H1 (cell line): Measurements from ENCODE around the gene MAP2K5. TPM values are rescaled to one million over a fixed set of nuclear protein-coding genes. Genes with fewer than 3 reads are reported as not detected.

Experiments used
- CTCF ChIA-PET: fragments of 300-600 bp; sonication (Branson Sonifier 250); formaldehyde crosslinking; loops from one replicate; lab custom pipeline; 2021; ENCODE audit not compliant: partially characterized antibody; lab: Charles Lee
- POLR2A ChIA-PET: fragments of 300-600 bp; sonication (Branson Sonifier 250); formaldehyde crosslinking; loops from one replicate; lab custom pipeline; 2021; ENCODE audit warnings: inconsistent platforms; ENCODE audit not compliant: partially characterized antibody; lab: Charles Lee
- DNase-seq, 2 experiments: peaks; one replicate each; pipeline versions ENCODE4 v3.0.0 to v3.0.0-alpha.2; 2010 to 2022; ENCODE audit warnings: low spot score in 2 of 2, low read depth in 1 of 2, mixed read lengths in 1 of 2
- FAIRE-seq: peaks from 2 replicates; lab custom pipeline; 2011; peaks lifted over from hg19 to GRCh38; lab: Jason Lieb, UNC
- H2AFZ ChIP-seq: 2 replicates; pipeline ENCODE4 v1.8.1; 2012; ENCODE audit warnings: low read length, inconsistent platforms
- H2AK5ac ChIP-seq: 2 replicates; pipeline ENCODE4 v1.6.1; 2013; ENCODE audit warnings: low read depth, low read length
- H2BK120ac ChIP-seq: replicated peaks from 2 replicates; pipeline ENCODE3; 2013; ENCODE audit warnings: low read depth, low read length, inconsistent platforms
- H2BK12ac ChIP-seq: 2 replicates; pipeline ENCODE4 v1.6.1; 2013; ENCODE audit warnings: low read depth, low read length
- H2BK15ac ChIP-seq: 2 replicates; pipeline ENCODE4 v1.6.1; 2013; ENCODE audit warnings: low read length
- H2BK20ac ChIP-seq: 2 replicates; pipeline ENCODE4 v1.6.1; 2013; ENCODE audit warnings: low read length
- H2BK5ac ChIP-seq: 2 replicates; pipeline ENCODE4 v1.6.1; 2013; ENCODE audit warnings: low read depth, low read length
- H3K14ac ChIP-seq: 2 replicates; pipeline ENCODE4 v1.6.1; 2013; ENCODE audit warnings: inconsistent platforms; ENCODE audit not compliant: insufficient read length
- H3K18ac ChIP-seq: 2 replicates; pipeline ENCODE4 v1.6.1; 2013; ENCODE audit warnings: low read length; ENCODE audit errors: extremely low read depth
- H3K23ac ChIP-seq: 2 replicates; pipeline ENCODE4 v1.6.1; 2013; ENCODE audit warnings: inconsistent platforms; ENCODE audit not compliant: insufficient read length
- H3K23me2 ChIP-seq: 2 replicates; pipeline ENCODE4 v1.6.1; 2013; ENCODE audit warnings: low read depth, low read length
- H3K27ac ChIP-seq: 2 replicates; pipeline ENCODE4 v1.6.1; 2011; ENCODE audit warnings: low read depth, low read length, inconsistent platforms
- H3K27me3 ChIP-seq, 4 experiments: replicated peaks in 1 of 4; 1 replicate in 1 of 4; 2 replicates in 3 of 4; pipeline versions ENCODE4 v1.6.1 to v1.8.1; 2011 to 2013; ENCODE audit warnings: low read length in 3 of 4, mild to moderate bottlenecking in 3 of 4, inconsistent platforms in 2 of 4, mixed read lengths in 2 of 4, moderate library complexity in 1 of 4; ENCODE audit not compliant: control insufficient read depth in 3 of 4, insufficient read depth in 3 of 4; ENCODE audit errors: extremely low read depth in 1 of 4
- H3K36me3 ChIP-seq, 4 experiments: 2 replicates each; pipeline versions ENCODE4 v1.6.1 to v1.8.1; 2011 to 2013; ENCODE audit warnings: mild to moderate bottlenecking in 4 of 4, low read length in 3 of 4, moderate library complexity in 2 of 4, control low read depth in 1 of 4, inconsistent platforms in 1 of 4; ENCODE audit not compliant: insufficient read depth in 4 of 4, control insufficient read depth in 2 of 4
- H3K4ac ChIP-seq: replicated peaks from 2 replicates; pipeline ENCODE3; 2013; ENCODE audit warnings: low read length, low read depth, mixed read lengths, inconsistent platforms; ENCODE audit not compliant: insufficient read length
- H3K4me1 ChIP-seq, 4 experiments: replicated peaks in 1 of 4; 1 replicate in 1 of 4; 2 replicates in 3 of 4; pipeline versions ENCODE4 v1.6.1 to v1.8.1; 2011 to 2013; ENCODE audit warnings: low read length in 3 of 4, inconsistent platforms in 2 of 4, mixed read lengths in 1 of 4; ENCODE audit not compliant: insufficient read depth in 4 of 4, control insufficient read depth in 3 of 4
- H3K4me2 ChIP-seq, 2 experiments: 2 replicates each; pipeline versions ENCODE4 v1.6.1 to v1.8.1; 2011 to 2013; ENCODE audit warnings: low read depth in 2 of 2, low read length in 2 of 2, control low read depth in 1 of 2, inconsistent platforms in 1 of 2, mild to moderate bottlenecking in 1 of 2; ENCODE audit not compliant: insufficient read depth in 1 of 2
- H3K4me3 ChIP-seq, 4 experiments: fragments of 200-600, 300-600 bp in 1 of 4; sonication (generic), shearing (Covaris generic), sonication (Bioruptor Twin) in 1 of 4; 2 replicates each; pipeline versions ENCODE4 v1.5.1 to v1.8.1; 2011 to 2016; ENCODE audit warnings: low read length in 4 of 4, low read depth in 3 of 4, control low read depth in 2 of 4, inconsistent platforms in 2 of 4, mild to moderate bottlenecking in 2 of 4, mixed read lengths in 1 of 4, moderate library complexity in 1 of 4; ENCODE audit not compliant: insufficient read depth in 2 of 4; ENCODE audit errors: extremely low read depth in 1 of 4
- H3K56ac ChIP-seq: replicated peaks from 2 replicates; pipeline ENCODE3; 2013; ENCODE audit warnings: low read depth, mild to moderate bottlenecking, mixed read lengths, low read length, inconsistent platforms; ENCODE audit not compliant: insufficient read length
- H3K79me1 ChIP-seq: 2 replicates; pipeline ENCODE4 v1.6.1; 2013; ENCODE audit warnings: low read depth, low read length, control low read depth
- H3K79me2 ChIP-seq, 2 experiments: 2 replicates each; pipeline versions ENCODE4 v1.6.1 to v1.8.1; 2012 to 2013; ENCODE audit warnings: low read length in 2 of 2, mild to moderate bottlenecking in 2 of 2, inconsistent platforms in 1 of 2; ENCODE audit not compliant: insufficient read depth in 2 of 2, control insufficient read depth in 1 of 2
- H3K9ac ChIP-seq, 4 experiments: replicated peaks in 1 of 4; 1 replicate in 1 of 4; 2 replicates in 3 of 4; pipeline versions ENCODE4 v1.6.1 to v1.8.1; 2011 to 2013; ENCODE audit warnings: low read depth in 3 of 4, low read length in 3 of 4, control low read depth in 2 of 4, mild to moderate bottlenecking in 2 of 4, moderate library complexity in 2 of 4, inconsistent platforms in 1 of 4; ENCODE audit errors: extremely low read depth in 1 of 4
- H3K9me3 ChIP-seq, 2 experiments: 2 replicates each; pipeline versions ENCODE4 v1.6.1 to v1.8.1; 2012 to 2013; ENCODE audit warnings: mild to moderate bottlenecking in 2 of 2, moderate library complexity in 2 of 2, control low read depth in 1 of 2, inconsistent platforms in 1 of 2, low read depth in 1 of 2, low read length in 1 of 2, mixed read lengths in 1 of 2; ENCODE audit not compliant: insufficient read depth in 2 of 2
- H4K20me1 ChIP-seq, 2 experiments: replicated peaks in 1 of 2; 2 replicates each; pipeline versions ENCODE3 to v1.8.1; 2011 to 2013; ENCODE audit warnings: inconsistent platforms in 2 of 2, low read length in 2 of 2, mild to moderate bottlenecking in 1 of 2; ENCODE audit not compliant: insufficient read depth in 2 of 2, control insufficient read depth in 1 of 2
- H4K5ac ChIP-seq: 2 replicates; pipeline ENCODE4 v1.6.1; 2013; ENCODE audit warnings: low read length, low read depth, mixed read lengths, inconsistent platforms; ENCODE audit not compliant: insufficient read length
- H4K8ac ChIP-seq: 2 replicates; pipeline ENCODE4 v1.8.0; 2013; ENCODE audit warnings: mild to moderate bottlenecking, moderate library complexity, low read length, inconsistent platforms; ENCODE audit not compliant: insufficient read depth; ENCODE audit errors: extremely low read depth
- H4K91ac ChIP-seq: replicated peaks from 2 replicates; pipeline ENCODE3; 2013; ENCODE audit warnings: low read length, mixed read lengths, inconsistent platforms; ENCODE audit not compliant: insufficient read length
- GTF2F1 ChIP-seq: IDR thresholded peaks from 2 replicates; pipeline ENCODE4 v1.6.1; 2012; ENCODE audit warnings: low read depth, low read length, improper control_type of control experiment, borderline replicate concordance
- JUN ChIP-seq: IDR thresholded peaks from 2 replicates; pipeline ENCODE4 v1.6.1; 2011; ENCODE audit warnings: low read depth, mild to moderate bottlenecking, improper control_type of control experiment, low read length
- SIX5 ChIP-seq: IDR thresholded peaks from 2 replicates; pipeline ENCODE4 v1.6.1; 2011; ENCODE audit warnings: mild to moderate bottlenecking, low read depth, low read length
- polyA plus RNA-seq, 7 experiments: library from polyadenylated mRNA; depleted of rRNA in 3 of 7; stranded (reverse) in 5 of 7; unstranded in 2 of 7; fragments of >200 nt in 5 of 7; fragments of 200-250 nt in 2 of 7; gene quantifications; 1 replicate in 5 of 7; 2 replicates in 1 of 7; 4 replicates in 1 of 7; pipeline versions ENCODE4 v1.2.1 to v1.2.3, GENCODE V29; 2011 to 2013; ENCODE audit warnings: missing spikeins in 2 of 7, mixed read lengths in 2 of 7
- total RNA-seq: library from RNA; stranded (reverse); fragmentation: NEBNext Ultra II Directional; extraction: Animal tissue kit (Norgen Biotek cat#: 25700); gene quantifications from 2 replicates; pipeline ENCODE4 v1.2.1, GENCODE V29; 2021
- TF ChIP-seq, protein P1 (sequence below), 3 experiments: IDR thresholded peaks; 1 replicate in 2 of 3; 2 replicates in 1 of 3; pipeline versions ENCODE4 v1.5.1 to v1.6.1; 2011; ENCODE audit warnings: low read length in 3 of 3, mild to moderate bottlenecking in 3 of 3, inconsistent platforms in 2 of 3, low read depth in 1 of 3, moderate library complexity in 1 of 3; ENCODE audit not compliant: insufficient read depth in 1 of 3; ENCODE audit errors: control extremely low read depth in 1 of 3

MAP2K5 gene
- total and polyA plus RNA-seq, 2 of the 8 experiments (the other 6 are each of a cell fraction or from before 2014, with no cell fraction given), result 4.4 to 15.8 TPM

DNA sequence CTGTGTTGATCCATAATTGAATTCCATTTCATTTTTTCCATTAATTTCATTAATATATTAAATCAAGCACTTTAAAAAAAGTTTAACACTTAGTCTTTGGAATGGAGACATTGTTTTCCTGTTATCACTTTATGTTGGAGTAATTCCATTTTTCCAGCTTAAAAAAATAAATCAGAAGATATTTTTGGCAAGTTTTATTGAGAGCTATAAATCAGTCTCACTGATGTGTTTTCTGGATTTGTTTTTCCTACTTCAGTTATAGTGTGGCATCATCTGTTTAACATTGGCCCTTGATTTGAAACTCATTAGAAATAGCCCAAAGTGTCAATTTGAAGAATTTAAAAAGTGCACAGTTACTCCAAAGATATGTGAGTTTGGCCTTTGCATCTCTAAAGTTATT is 53.1 kb downstream of the MAP2K5 start:
- H2AFZ ChIP-seq, result no peak overlapping the region
- no peak overlapping the region for H3K27ac ChIP-seq
- no peak overlapping the region for H3K4me2 ChIP-seq
- no peak overlapping the region for H3K56ac ChIP-seq
- no peaks in the 10 kb centered on the region for H3K4me1 ChIP-seq
- H4K20me1 ChIP-seq, result no peaks in the 10 kb centered on the region
- no peak overlapping the region for H4K91ac ChIP-seq
- CTCF ChIA-PET, result no interaction called here
- no peaks in the 10 kb centered on the region for H3K23me2 ChIP-seq
- FAIRE-seq (no peak), DNase-seq (no peak)
- POLR2A ChIA-PET, result interaction anchor here (1.3 kb wide), 1 partner anchor 11 kb away, joined by 3 read pairs; no protein-coding TSS in a partner anchor
- H3K23ac ChIP-seq, result no peak overlapping the region
- H3K4ac ChIP-seq, result no peak overlapping the region
- H3K79me2 ChIP-seq, result no peaks in the 10 kb centered on the region
- H3K79me1 ChIP-seq, result no peaks in the 10 kb centered on the region
- H2BK15ac ChIP-seq, result no peak overlapping the region
- H3K9ac ChIP-seq, result no peak overlapping the region
- H2BK5ac ChIP-seq, result no peak overlapping the region
- no peak overlapping the region for H3K14ac ChIP-seq
- H4K8ac ChIP-seq, result no peak overlapping the region
- H3K9me3 ChIP-seq, result no peaks in the 10 kb centered on the region
- TF ChIP-seq, protein P1, sequence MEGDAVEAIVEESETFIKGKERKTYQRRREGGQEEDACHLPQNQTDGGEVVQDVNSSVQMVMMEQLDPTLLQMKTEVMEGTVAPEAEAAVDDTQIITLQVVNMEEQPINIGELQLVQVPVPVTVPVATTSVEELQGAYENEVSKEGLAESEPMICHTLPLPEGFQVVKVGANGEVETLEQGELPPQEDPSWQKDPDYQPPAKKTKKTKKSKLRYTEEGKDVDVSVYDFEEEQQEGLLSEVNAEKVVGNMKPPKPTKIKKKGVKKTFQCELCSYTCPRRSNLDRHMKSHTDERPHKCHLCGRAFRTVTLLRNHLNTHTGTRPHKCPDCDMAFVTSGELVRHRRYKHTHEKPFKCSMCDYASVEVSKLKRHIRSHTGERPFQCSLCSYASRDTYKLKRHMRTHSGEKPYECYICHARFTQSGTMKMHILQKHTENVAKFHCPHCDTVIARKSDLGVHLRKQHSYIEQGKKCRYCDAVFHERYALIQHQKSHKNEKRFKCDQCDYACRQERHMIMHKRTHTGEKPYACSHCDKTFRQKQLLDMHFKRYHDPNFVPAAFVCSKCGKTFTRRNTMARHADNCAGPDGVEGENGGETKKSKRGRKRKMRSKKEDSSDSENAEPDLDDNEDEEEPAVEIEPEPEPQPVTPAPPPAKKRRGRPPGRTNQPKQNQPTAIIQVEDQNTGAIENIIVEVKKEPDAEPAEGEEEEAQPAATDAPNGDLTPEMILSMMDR (IDR thresholded peaks at IDR 0.05; ENCODE audit: control extremely low read depth in 1 of 3, insufficient read depth in 1 of 3, low read depth in 1 of 3, low read length in 3 of 3), result no peak
- TF ChIP-seq GTF2F1, result no peak
- TF ChIP-seq SIX5, result no peak
- no peak for TF ChIP-seq JUN
- H3K36me3 ChIP-seq, result no peaks in the 10 kb centered on the region; a peak in 1 of 8 replicates
- H3K4me3 ChIP-seq, result no peak overlapping the region
- H2BK20ac ChIP-seq, result no peak overlapping the region
- no peak overlapping the region for H3K18ac ChIP-seq
- H2BK120ac ChIP-seq, result no peak overlapping the region
- H3K27me3 ChIP-seq, result no peaks in the 10 kb centered on the region
- H2AK5ac ChIP-seq, result no peak overlapping the region
- H4K5ac ChIP-seq, result no peak overlapping the region
- H2BK12ac ChIP-seq, result no peak overlapping the region
